H1 (cell line): ENCODE results near the gene CELSR1. TPM values are rescaled to one million over a fixed set of nuclear protein-coding genes. Genes with fewer than 3 reads are reported as not detected.

ENCODE experiments used
- ASH2L ChIP-seq: fragments of 200-600, 300-600 bp; sonication (generic); IDR thresholded peaks from one replicate; pipeline ENCODE4 v1.7.1; 2017; ENCODE audit warnings: low read length
- KDM1A ChIP-seq: fragments of 200-600, 300-600 bp; sonication (generic); IDR thresholded peaks from 2 replicates; pipeline ENCODE4 v1.7.1; 2016; ENCODE audit warnings: mild to moderate bottlenecking, low read length, borderline replicate concordance
- KDM4A ChIP-seq: IDR thresholded peaks from one replicate; pipeline ENCODE4 v1.7.1; 2012; ENCODE audit warnings: low read depth, mild to moderate bottlenecking, moderate library complexity, low read length, inconsistent platforms; ENCODE audit not compliant: severe bottlenecking
- RNF2 ChIP-seq: fragments of 200-900, 300-1000 bp; sonication (generic); IDR thresholded peaks from 2 replicates; pipeline ENCODE4 v1.7.1; 2016; ENCODE audit warnings: borderline replicate concordance, low read depth, mild to moderate bottlenecking, antibody characterized with exemption, low read length; ENCODE audit not compliant: poor library complexity, severe bottlenecking; ENCODE audit errors: missing control alignments
- SP4 ChIP-seq: IDR thresholded peaks from 2 replicates; pipeline ENCODE4 v1.6.1; 2012; ENCODE audit warnings: low read length, inconsistent platforms
- polyA plus RNA-seq, 7 experiments: library from polyadenylated mRNA; depleted of rRNA in 3 of 7; stranded (reverse) in 5 of 7; unstranded in 2 of 7; fragments of >200 nt in 5 of 7; fragments of 200-250 nt in 2 of 7; gene quantifications; 1 replicate in 5 of 7; 2 replicates in 1 of 7; 4 replicates in 1 of 7; pipeline versions ENCODE4 v1.2.1 to v1.2.3, GENCODE V29; 2011 to 2013; ENCODE audit warnings: missing spikeins in 2 of 7, mixed read lengths in 2 of 7
- total RNA-seq: library from RNA; stranded (reverse); fragmentation: NEBNext Ultra II Directional; extraction: Animal tissue kit (Norgen Biotek cat#: 25700); gene quantifications from 2 replicates; pipeline ENCODE4 v1.2.1, GENCODE V29; 2021

Gene CELSR1
- total and polyA plus RNA-seq, 2 of the 8 experiments (the other 6 are each of a cell fraction or from before 2014, with no cell fraction given), result 9.0 to 12.4 TPM

GRCh38 chr22:46580940-46581537 lies 43.6 kb upstream of the CELSR1 start (continued):
- TF ChIP-seq RNF2 (no peak), SP4 (no peak), KDM1A (no peak), ASH2L (no peak), KDM4A (no peak)
